Activated CD8-positive, alpha-beta T cell treated with anti-CD3 and anti-CD28 coated beads, Interleukin-2, amount 10 ng/mL, durations not matched to agents 7 days and 5 days (primary cell): ENCODE measurements around the gene MAMLD1. TPM values are rescaled to one million over a fixed set of nuclear protein-coding genes. Genes with fewer than 3 reads are reported as not detected.

Experiments used
- ATAC-seq: fragments of 150-1000 bp; cut with Tn5 transposase; one replicate; pipeline ENCODE4 v1.10.0; 2021; ENCODE audit warnings: moderate library complexity
- CTCF ChIA-PET: fragments of 350-600 bp; sonication (Branson Sonifier 250); formaldehyde crosslinking; loops from one replicate; lab custom pipeline; 2021; ENCODE audit warnings: antibody characterized with exemption; lab: Charles Lee
- POLR2A ChIA-PET: fragments of 350-600 bp; sonication (Branson Sonifier 250); formaldehyde crosslinking; loops from one replicate; lab custom pipeline; 2021; ENCODE audit warnings: antibody characterized with exemption; lab: Charles Lee
- DNase-seq: peaks from one replicate; pipeline ENCODE4 v3.0.0-alpha.2; 2020
- H3K27ac Mint-ChIP-seq: one replicate; pipeline ENCODE4 v1.8.0; 2021; ENCODE audit warnings: mild to moderate bottlenecking, mixed read lengths
- H3K27me3 Mint-ChIP-seq: one replicate; pipeline ENCODE4 v1.8.0; 2021; ENCODE audit warnings: low read depth, mixed read lengths
- H3K36me3 Mint-ChIP-seq: one replicate; pipeline ENCODE4 v1.8.0; 2021; ENCODE audit warnings: low read depth, mixed read lengths
- H3K4me1 Mint-ChIP-seq: one replicate; pipeline ENCODE4 v1.8.0; 2021; ENCODE audit warnings: low read depth, mixed read lengths
- H3K4me3 Mint-ChIP-seq: one replicate; pipeline ENCODE4 v1.8.0; 2021; ENCODE audit warnings: mild to moderate bottlenecking, mixed read lengths
- H3K9me3 Mint-ChIP-seq: one replicate; pipeline ENCODE4 v1.8.0; 2022; ENCODE audit warnings: mixed read lengths; ENCODE audit not compliant: insufficient read depth
- total RNA-seq, 2 experiments: library from RNA; stranded (reverse); gene quantifications; one replicate each; pipeline ENCODE4 v1.2.3, GENCODE V29; 2021

MAMLD1 gene, protein sequence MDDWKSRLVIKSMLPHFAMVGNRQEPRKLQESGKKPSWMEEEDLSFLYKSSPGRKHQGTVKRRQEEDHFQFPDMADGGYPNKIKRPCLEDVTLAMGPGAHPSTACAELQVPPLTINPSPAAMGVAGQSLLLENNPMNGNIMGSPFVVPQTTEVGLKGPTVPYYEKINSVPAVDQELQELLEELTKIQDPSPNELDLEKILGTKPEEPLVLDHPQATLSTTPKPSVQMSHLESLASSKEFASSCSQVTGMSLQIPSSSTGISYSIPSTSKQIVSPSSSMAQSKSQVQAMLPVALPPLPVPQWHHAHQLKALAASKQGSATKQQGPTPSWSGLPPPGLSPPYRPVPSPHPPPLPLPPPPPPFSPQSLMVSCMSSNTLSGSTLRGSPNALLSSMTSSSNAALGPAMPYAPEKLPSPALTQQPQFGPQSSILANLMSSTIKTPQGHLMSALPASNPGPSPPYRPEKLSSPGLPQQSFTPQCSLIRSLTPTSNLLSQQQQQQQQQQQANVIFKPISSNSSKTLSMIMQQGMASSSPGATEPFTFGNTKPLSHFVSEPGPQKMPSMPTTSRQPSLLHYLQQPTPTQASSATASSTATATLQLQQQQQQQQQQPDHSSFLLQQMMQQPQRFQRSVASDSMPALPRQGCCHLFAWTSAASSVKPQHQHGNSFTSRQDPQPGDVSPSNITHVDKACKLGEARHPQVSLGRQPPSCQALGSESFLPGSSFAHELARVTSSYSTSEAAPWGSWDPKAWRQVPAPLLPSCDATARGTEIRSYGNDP
- total RNA-seq: 1 to 10 TPM in 1 of 2 experiments, under 1 TPM in 1; 0.81 to 1.4 TPM

DNA sequence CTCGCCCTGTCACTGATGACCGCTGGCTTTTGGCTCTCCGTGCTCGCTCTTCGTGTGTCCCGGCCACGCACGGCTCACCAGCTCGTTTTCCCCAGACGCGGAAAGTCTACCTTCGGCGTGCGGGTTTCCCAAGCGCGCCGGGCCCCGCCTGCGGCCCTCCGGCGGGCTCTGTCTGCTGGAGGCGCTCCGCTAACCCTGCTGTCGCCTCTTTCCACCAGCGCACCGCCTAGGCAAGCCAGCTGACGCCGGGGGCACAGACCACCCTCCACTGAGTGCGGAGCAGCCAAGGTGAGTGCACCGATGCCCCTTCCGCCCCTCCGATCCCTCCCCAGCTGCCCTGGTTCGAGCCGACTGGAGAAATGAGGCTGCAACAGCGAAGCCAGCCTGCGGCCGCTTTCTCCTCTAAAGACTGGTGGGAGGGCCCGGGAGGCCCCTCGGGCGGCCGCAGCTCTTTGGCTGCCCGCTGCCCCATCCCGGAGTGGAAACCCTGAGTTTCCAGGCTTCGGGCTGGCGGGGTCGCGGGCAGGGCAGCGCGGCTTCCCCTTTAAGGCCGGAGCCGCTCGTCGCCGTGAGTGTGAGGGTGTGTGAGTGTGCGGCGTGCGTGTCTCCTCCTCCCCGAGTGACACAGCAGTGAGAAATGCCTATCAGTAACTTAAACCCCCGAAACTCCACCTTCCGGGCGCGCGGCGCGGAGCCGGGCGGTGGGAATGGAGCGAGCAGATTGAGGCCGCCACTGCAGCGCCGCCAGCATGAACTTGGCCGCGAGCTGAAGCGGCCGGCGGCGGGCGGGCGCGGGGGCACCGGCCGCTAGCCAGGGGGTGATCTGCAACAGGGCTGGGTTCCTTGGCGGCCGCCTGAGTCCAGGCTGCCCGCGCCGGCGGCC is at the start of gene MAMLD1:
MAMLD1 (plus strand) TSS at position 719 of the 883 bp plus-strand sequence. CDS start 82,200 bp downstream, outside the sequence.
- no peaks in the 10 kb centered on the region for H3K36me3 Mint-ChIP-seq
- H3K4me3 Mint-ChIP-seq: peak within 1 kb of the TSS; percentile 66
- H3K9me3 Mint-ChIP-seq: no peaks in the 10 kb centered on the region
- H3K27ac Mint-ChIP-seq: no peak within 1 kb of the TSS
- DNase-seq (peak; percentile 63), ATAC-seq (peak; percentile 63)
- H3K4me1 Mint-ChIP-seq: peaks cover 29% of the 10 kb centered on the region
- CTCF ChIA-PET: interaction anchor here (0.6 to 2.7 kb wide), 2 partner anchors 113 to 120 kb away, joined by 3 to 14 read pairs; no protein-coding TSS in a partner anchor
- POLR2A ChIA-PET: interaction anchor here (0.9 kb wide), 1 partner anchor 424 kb away, joined by 3 read pairs; the partner anchor contains the start of gene EOLA2
- peaks cover 40% of the 10 kb centered on the region for H3K27me3 Mint-ChIP-seq

DNA sequence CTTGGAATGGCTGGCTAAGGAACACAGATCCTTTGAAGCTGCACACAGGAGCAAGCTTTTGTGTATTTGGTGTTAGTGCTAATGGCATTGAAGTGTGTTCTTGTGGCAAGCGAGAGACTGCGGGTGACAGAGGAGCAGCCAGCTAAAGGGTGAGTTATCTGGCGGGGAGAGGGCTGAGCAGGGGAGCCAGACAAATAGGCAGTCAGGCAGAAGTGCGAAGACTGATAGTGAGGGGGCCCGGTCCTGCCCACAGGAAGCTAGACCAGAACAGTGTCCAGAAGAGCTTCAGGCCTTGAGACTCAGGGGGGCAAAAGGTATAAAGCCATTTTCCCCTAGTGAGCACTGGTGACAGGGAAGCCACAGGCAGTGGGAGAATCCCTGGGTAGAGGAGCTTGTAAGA is 49.6 kb upstream of the MAMLD1 start:
- ChIA-PET POLR2A (no interaction called here), CTCF (no interaction called here)
- Mint-ChIP-seq H3K4me1 (peaks cover 6% of the 10 kb centered on the region), H3K9me3 (no peaks in the 10 kb centered on the region), H3K4me3 (no peak overlapping the region), H3K27me3 (no peaks in the 10 kb centered on the region), H3K27ac (no peak overlapping the region), H3K36me3 (no peaks in the 10 kb centered on the region)
- DNase-seq (no peak), ATAC-seq (no peak)

DNA sequence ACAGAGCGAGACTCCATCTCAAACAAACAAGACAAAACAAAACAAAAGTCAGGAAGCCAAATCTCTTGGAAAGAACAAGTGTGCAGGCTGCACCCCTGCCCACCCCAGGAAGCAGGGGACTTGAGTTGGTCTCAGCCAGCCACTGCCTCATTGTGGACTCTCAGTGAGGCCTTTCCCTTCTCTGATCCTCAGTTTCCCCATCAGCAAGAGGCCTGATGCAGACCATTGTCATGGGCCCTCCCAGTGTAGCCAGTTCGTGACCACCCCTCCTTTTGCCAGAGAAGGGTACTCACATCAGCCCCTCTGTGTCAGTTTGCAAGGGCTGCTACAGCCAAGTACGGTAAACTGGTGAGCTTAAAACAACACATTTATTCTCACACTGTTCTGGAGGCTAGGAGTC is 48.9 kb upstream of the MAMLD1 start:
- DNase-seq: no peak
- Mint-ChIP-seq H3K27me3 (no peaks in the 10 kb centered on the region), H3K9me3 (no peaks in the 10 kb centered on the region), H3K4me3 (no peak overlapping the region), H3K27ac (no peak overlapping the region), H3K36me3 (no peaks in the 10 kb centered on the region), H3K4me1 (peaks cover 2% of the 10 kb centered on the region)
- CTCF ChIA-PET: no interaction called here
- ATAC-seq: no peak
- POLR2A ChIA-PET: no interaction called here

DNA sequence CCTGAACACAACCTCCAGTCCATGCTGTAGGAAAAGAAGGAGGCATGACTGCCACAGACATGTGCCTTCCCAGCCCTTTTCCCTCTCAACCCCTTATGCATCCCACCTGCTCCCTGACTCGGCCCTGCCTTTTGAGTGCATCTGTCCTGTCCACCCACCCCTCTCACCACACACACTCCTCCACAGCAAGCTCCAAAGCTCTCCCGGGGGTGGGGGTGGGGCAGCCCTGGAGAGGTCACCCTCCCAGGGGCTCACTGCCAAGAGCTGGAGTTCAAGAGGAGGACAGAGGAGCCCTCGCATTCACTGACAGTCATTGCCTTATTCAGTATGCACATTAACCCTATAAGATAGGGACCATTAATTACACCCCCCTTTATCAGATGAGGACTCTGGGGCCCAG is 46.6 kb upstream of the MAMLD1 start:
- Mint-ChIP-seq H3K4me1 (no peaks in the 10 kb centered on the region), H3K27ac (no peak overlapping the region), H3K4me3 (no peak overlapping the region), H3K27me3 (no peaks in the 10 kb centered on the region), H3K36me3 (no peaks in the 10 kb centered on the region), H3K9me3 (no peaks in the 10 kb centered on the region)
- DNase-seq (no peak), ATAC-seq (no peak)
- CTCF ChIA-PET: no interaction called here
- POLR2A ChIA-PET: no interaction called here

DNA sequence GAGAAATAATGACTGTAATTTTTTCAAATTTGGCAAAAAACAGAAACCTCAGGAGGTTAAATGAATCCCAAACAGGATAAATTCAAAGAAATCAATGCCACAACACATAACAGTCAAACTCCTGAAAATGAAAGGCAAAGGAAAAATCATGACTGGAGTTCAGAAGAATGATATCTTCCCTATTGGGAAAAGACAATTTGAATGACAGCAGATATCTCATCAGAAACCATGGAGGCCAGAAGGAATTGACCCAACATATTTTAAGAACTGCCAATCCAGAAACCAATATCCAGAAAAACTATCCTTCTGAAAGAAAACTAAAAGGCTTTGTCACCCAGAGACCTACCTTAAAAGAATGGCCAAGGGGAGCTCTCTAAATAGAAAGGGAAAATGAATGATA is 40.1 kb upstream of the MAMLD1 start:
- H3K4me3 Mint-ChIP-seq: no peak overlapping the region
- no peak for ATAC-seq
- no peaks in the 10 kb centered on the region for H3K36me3 Mint-ChIP-seq
- no peaks in the 10 kb centered on the region for H3K9me3 Mint-ChIP-seq
- ChIA-PET POLR2A (no interaction called here), CTCF (no interaction called here)
- H3K27me3 Mint-ChIP-seq: peaks cover 3% of the 10 kb centered on the region
- H3K4me1 Mint-ChIP-seq: no peaks in the 10 kb centered on the region
- DNase-seq: no peak
- H3K27ac Mint-ChIP-seq: no peak overlapping the region

DNA sequence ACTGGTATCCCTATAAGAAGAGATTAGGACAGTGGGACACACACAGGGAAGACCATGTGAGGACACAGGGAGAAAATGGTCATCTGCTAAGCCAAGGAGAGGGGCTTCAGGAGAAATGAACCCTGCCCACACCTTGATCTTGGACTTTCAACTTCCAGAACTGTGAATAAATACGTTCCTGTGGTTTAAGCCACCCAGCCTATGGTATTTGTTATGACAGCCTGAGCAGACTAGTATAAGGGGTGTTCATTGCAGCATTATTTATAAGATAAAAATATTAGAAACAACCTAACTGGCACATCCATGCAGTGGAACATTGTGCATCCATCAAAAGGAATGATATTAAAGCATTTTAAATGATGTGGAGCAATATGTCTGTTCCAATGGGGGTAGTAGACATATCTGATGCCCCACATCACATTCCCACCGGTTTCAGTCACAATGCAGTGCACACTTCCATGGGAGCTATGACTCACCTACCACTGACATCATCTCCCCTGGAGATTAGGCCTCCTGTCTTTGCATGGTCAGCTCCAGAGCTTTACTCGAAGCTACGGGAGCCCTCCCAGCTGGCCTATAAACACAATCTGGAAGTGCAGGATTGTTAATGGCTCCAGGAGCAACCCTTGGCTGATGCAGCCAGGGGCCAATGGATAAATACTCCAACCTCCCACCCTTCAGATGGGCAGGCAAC is 38.9 kb upstream of the MAMLD1 start:
- POLR2A ChIA-PET: no interaction called here

DNA sequence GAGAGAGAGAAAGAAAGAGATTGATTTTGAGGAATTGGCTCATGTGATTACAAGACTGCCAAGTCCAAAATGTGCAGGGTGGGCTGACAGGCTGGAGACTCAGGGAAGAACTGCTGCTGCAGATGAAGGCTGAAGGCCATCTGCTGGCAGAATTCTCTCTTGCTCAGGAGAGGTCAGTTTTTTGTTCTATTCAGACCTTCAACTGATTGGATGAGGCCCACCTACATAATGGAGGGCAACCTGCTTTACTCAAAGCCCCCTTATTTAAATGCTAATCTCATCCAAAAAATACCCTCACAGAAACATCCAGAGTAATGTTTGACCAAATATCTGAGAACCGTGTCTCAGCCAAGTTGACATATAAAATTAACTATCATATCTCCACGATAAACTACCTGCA is 38.2 kb upstream of the MAMLD1 start:
- POLR2A ChIA-PET: no interaction called here
- H3K9me3 Mint-ChIP-seq: no peaks in the 10 kb centered on the region
- no peaks in the 10 kb centered on the region for H3K4me1 Mint-ChIP-seq
- H3K4me3 Mint-ChIP-seq: no peak overlapping the region
- DNase-seq: no peak
- H3K36me3 Mint-ChIP-seq: no peaks in the 10 kb centered on the region
- no peak overlapping the region for H3K27ac Mint-ChIP-seq
- CTCF ChIA-PET: no interaction called here
- ATAC-seq: no peak
- H3K27me3 Mint-ChIP-seq: peaks cover 3% of the 10 kb centered on the region

More for the DNA sequence above, 38.9 kb upstream of the MAMLD1 start:
- H3K9me3 Mint-ChIP-seq: no peaks in the 10 kb centered on the region
- CTCF ChIA-PET: no interaction called here
- ATAC-seq (no peak), DNase-seq (no peak)
- H3K4me3 Mint-ChIP-seq: no peak overlapping the region
- H3K27ac Mint-ChIP-seq: no peak overlapping the region
- no peaks in the 10 kb centered on the region for H3K4me1 Mint-ChIP-seq
- H3K36me3 Mint-ChIP-seq: no peaks in the 10 kb centered on the region
- peaks cover 3% of the 10 kb centered on the region for H3K27me3 Mint-ChIP-seq

DNA sequence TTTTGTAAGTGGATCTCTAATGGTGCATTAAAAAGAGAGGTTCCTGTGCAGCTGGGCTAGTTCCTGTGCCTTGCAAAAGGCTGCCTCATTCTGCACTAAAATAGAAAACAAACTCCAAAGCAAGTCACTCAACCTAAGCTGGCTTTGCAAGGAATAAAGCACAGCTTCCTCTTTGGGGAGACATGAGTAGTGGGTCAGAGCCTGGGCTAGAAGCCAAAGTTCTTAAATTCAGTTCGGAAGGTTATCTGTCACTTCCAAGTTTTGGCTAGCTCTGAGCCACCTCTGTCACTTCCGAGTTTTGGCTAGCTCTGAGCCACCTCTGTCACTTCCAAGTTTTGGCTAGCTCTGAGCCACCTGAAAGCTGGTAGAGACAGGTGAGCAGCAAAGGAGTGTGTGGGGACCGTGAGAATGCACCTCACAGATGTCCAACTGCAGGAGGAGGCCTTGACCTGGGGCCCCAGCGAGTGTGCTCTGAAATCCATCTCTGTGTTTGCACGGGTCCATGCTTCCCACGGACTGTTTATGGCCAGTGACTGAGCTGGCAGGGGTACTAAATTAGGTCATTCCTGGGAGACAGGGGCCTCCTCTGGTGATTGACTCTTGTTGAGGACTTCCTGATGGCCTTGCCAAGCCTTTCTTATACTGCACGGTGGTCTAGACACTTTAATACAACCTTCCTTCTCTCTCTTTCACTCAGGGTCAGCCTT is 36.4 kb upstream of the MAMLD1 start:
- Mint-ChIP-seq H3K36me3 (no peaks in the 10 kb centered on the region), H3K4me3 (no peak overlapping the region), H3K27ac (no peak overlapping the region), H3K4me1 (no peaks in the 10 kb centered on the region), H3K27me3 (peaks cover 3% of the 10 kb centered on the region), H3K9me3 (no peaks in the 10 kb centered on the region)
- POLR2A ChIA-PET: no interaction called here
- ATAC-seq (no peak), DNase-seq (no peak)
- CTCF ChIA-PET: no interaction called here

DNA sequence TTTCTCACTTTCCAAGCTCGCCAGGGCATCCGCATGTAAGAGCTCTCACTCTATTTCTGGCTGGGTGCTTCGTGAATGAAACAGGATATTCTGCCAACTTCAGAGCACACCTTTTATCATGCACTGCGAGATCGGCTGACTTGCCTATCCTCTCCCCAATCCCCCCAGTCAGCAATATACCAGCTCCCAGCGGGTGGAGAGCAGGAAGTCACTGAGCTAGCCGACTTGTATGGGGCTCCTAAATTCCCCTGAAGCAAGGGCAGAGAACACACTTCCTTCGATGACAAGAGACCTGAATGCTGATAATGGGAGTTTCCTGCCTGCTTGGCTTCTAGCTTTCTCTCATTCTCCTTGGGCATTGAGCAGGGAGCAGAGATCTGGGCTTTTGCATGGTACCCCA is 33.8 kb upstream of the MAMLD1 start:
- Mint-ChIP-seq H3K9me3 (no peaks in the 10 kb centered on the region), H3K4me3 (no peak overlapping the region), H3K4me1 (peaks cover 13% of the 10 kb centered on the region), H3K27ac (no peak overlapping the region), H3K27me3 (peaks cover 3% of the 10 kb centered on the region), H3K36me3 (no peaks in the 10 kb centered on the region)
- DNase-seq (no peak), ATAC-seq (no peak)
- CTCF ChIA-PET: no interaction called here
- POLR2A ChIA-PET: no interaction called here

DNA sequence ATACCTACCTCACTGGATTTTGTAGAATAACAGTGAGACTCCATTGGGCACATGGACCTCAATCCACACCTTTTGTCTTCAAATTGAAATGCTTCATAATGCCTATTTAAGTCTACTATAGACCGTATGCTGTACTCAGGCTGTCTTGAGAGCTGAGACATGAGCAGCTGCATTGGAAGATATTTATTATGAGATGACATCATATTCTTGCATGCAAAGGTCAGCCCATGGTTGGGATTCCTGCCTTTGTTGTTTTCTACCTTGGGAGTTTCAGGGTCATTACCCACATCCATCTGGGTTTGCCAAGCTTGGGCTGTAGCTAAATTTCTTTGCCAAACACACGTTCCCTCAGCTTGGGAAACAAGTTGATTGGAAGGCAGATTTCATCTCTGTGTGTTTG is 33.2 kb upstream of the MAMLD1 start:
- Mint-ChIP-seq H3K36me3 (no peaks in the 10 kb centered on the region), H3K4me3 (no peak overlapping the region), H3K9me3 (no peaks in the 10 kb centered on the region), H3K27ac (no peak overlapping the region), H3K4me1 (peaks cover 13% of the 10 kb centered on the region), H3K27me3 (peaks cover 3% of the 10 kb centered on the region)
- ChIA-PET POLR2A (no interaction called here), CTCF (no interaction called here)
- DNase-seq (no peak), ATAC-seq (no peak)

DNA sequence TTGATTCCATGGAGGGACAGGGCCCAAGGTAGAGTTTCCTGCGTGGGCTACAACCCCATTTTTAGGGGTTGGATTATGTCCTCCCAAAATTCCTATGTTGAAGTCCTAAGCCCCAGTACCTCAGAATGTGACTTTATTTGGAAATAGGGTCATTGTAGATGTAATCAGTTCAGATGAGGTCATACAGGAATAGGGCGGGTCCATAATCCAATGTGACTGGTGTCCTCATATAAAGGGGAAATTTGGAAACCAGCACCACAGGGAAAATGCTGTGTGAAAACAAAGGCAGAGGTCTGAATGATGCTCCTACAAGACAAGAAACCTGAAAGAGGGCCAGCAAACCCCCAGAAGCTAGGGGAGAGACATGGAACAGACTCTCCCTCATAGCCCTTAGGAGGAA is 31.1 kb upstream of the MAMLD1 start:
- POLR2A ChIA-PET: no interaction called here
- H3K36me3 Mint-ChIP-seq: no peaks in the 10 kb centered on the region
- H3K27me3 Mint-ChIP-seq: peaks cover 3% of the 10 kb centered on the region
- H3K4me1 Mint-ChIP-seq: peaks cover 13% of the 10 kb centered on the region
- CTCF ChIA-PET: no interaction called here
- H3K27ac Mint-ChIP-seq: no peak overlapping the region
- DNase-seq (no peak), ATAC-seq (no peak)
- H3K4me3 Mint-ChIP-seq: no peak overlapping the region
- no peaks in the 10 kb centered on the region for H3K9me3 Mint-ChIP-seq
